ENCODE data around the gene DDX27.
"Not testable (repeated sequence)": the region's sequence is repeated elsewhere in the genome, so short reads cannot be mapped to it uniquely, and the experiment has no call there.

Gene DDX27, protein sequence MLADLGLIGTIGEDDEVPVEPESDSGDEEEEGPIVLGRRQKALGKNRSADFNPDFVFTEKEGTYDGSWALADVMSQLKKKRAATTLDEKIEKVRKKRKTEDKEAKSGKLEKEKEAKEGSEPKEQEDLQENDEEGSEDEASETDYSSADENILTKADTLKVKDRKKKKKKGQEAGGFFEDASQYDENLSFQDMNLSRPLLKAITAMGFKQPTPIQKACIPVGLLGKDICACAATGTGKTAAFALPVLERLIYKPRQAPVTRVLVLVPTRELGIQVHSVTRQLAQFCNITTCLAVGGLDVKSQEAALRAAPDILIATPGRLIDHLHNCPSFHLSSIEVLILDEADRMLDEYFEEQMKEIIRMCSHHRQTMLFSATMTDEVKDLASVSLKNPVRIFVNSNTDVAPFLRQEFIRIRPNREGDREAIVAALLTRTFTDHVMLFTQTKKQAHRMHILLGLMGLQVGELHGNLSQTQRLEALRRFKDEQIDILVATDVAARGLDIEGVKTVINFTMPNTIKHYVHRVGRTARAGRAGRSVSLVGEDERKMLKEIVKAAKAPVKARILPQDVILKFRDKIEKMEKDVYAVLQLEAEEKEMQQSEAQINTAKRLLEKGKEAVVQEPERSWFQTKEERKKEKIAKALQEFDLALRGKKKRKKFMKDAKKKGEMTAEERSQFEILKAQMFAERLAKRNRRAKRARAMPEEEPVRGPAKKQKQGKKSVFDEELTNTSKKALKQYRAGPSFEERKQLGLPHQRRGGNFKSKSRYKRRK

GRCh38 chr20:49219091-49219923, at the start of gene DDX27:
Gene DDX27 (plus strand): TSS chr20:49219416. CDS start chr20:49219449, 33 bp downstream.
- DNase-seq (ENCODE audit: low read depth in 2 of 2) = peak; percentile 91 to 92

DNA sequence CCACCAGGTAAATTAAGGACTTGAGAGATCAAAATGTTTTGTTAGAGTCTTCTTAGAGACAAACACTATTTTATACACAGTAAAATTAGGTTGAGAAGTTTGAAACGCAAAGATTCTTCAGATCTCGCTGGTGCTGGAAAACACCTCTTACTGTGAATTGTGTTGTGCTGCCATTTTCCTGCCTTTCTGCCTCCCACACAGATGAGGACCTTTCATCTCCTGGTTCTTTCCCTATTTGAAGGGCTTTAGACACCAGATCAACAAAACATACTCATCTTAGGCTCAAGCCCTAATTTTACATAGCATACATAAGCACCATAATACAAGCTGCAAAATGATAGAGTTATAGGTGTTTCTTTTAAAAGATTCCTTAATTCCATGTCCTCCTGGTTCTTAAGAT, 49.7 kb upstream of the DDX27 start:
- DNase-seq (ENCODE audit: low read depth in 2 of 2) = no peak

DNA sequence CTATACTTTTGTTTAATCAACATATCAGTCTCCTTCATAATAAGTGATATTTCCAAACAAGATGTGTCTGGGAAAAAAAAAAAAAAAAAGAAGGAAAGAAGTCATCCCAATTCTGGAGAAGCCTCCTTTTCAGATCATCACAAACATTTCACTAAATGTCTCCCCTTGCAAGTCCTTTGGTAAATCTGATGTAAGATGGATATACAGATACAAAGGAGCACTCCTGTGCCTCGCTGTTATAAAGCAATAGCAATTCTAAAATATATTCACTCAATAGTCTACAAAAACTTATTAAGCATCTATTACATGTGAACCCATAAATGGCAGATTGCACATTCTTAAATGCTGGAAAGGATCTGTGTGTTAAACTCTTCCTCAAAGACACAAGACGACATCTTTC, 48.5 kb upstream of the DDX27 start:
- no peak for DNase-seq (ENCODE audit: low read depth in 2 of 2)

DNA sequence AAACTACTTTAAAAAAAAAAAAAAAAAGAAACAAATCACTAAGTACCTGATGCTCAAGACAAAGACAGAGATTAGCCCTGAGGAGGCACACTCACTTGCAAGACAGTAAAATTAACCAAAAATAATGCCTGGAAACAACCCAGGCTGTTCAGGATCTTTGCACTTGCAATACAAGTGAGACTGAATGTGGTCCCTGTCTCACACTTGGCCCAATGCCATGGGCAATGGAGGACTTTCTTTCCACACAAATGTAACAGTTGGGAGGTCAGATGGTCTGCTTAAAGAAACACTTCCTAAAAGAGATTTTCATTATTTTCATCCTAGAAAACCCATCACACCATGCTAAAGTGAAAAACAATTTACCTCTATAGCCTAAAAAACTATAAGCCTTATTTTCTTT, 47.3 kb upstream of the DDX27 start:
- DNase-seq (ENCODE audit: low read depth in 2 of 2) = no peak

DNA sequence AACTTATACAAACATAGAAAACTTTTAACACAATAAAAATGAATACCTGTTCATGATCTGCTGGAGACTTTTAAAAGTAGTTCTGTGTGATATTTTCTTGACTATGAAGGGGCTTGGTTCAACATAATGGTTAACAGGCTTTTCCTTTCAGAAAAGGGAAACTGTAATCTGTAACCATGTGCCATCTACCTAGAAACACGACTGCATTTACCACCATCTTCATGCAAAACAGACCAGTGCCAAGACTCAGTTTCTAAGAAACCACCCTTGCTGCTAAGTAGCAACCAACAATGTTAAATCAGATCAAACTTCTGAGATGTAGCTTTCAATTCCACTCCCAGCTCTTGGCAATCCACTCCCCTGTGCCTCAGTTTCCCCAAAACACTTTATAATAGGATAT, 46.8 kb upstream of the DDX27 start:
- DNase-seq (ENCODE audit: low read depth in 2 of 2) = no peak

GRCh38 chr20:49174183-49174582, 45.0 kb upstream of the DDX27 start:
- no peak for DNase-seq (ENCODE audit: low read depth in 2 of 2)

DNA sequence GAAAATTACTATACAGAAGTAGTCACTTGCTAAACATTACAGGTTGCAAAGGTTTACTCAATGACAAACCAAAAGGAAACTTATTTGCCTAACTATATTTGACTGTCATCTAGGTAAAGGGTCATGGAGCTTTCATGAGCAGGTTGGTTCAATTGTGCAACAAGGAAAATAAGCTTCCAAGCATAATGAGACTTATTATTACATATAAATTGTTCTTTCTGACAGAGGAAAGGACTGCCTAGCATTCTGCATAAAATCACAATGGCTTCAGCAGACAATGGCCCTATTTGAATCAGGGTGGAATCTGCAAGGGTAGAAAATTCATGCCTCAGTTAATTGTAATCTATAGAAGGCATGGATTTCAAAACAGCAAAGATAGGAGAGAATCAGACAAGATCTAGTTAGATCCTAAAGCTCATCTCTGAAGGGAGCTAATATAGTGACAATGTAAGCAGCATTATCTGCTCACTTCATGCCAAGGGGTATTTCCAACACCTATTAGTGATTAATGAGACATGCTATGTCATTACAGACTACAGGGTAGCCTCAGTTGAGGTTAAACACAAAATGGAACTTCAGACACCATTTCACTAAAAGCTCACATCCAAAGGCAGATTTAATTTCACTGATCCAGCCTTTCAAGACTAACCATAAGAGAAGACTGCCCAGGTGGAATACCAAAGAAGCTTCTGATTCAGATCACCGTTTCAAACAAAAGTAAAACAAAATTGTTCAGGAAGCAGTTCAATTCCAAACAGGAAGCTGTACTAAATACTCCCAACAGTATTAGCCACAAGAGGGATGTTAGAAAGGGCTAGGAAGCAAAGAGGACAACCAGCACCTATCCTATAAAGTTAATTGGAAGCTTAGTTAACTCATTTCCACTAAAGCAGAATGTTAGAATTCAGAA, 39.6 kb upstream of the DDX27 start:
- no peak for DNase-seq (ENCODE audit: low read depth in 2 of 2)

DNA sequence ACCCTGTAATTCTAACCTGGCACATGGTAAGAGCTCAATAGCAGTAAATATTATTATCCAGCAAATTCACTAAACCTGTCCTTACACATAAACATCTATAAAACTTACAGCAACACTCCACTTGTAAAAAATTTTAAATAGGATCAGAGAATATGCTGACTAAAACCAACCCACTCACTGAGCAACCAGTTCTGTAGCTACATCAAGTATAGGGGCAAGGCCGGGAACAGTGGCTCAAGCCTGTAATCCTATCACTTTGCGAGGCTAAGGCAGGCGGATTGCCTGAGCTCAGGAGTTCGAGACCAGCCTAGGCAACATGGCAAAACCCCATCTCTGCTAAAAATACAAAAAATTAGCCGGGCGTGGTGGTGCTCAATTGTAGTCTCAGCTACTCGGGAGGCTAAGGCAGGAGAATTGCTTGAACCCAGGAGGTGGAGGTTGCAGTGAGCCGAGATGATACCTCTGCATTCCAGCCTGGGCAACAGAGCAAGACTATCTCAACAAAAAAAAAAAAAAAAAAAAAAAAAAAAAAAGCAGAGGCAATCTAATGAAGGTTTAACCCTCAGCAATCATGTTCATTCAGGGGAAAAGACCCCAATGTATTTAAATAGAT, 37.8 kb upstream of the DDX27 start:
- no peak for DNase-seq (ENCODE audit: low read depth in 2 of 2)

- DNase-seq (ENCODE audit: low read depth in 2 of 2) = no peak
Measured at GRCh38 chr20:49183444-49183843, 35.8 kb upstream of the DDX27 start.

DNA sequence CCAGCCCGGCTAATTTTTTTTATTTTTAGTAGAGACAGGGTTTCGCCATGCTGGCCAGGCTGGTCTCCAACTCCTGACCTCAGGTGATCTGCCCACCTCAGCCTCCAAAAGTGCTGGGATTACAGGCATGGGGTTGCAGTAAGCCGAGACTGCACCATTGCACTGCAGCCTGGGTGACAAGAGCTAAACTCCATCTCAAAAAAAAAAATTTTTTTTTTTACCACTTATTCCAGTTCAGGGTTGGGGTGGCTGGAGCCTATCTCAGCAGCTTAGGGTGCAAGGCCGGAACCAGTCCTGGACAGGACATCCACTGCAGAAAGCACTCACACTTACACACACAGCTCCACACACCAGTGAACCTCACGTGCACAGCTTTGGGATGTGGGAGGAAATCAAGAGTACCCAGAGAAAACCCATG, 35.1 kb upstream of the DDX27 start:
- DNase-seq (ENCODE audit: low read depth in 2 of 2) = not testable (repeated sequence)

GRCh38 chr20:49184691-49185070, 34.5 kb upstream of the DDX27 start:
- DNase-seq (ENCODE audit: low read depth in 2 of 2) = no peak

GRCh38 chr20:49185071-49185761, 34.0 kb upstream of the DDX27 start:
- DNase-seq (ENCODE audit: low read depth in 2 of 2) = no peak

GRCh38 chr20:49186535-49187329, 32.5 kb upstream of the DDX27 start:
- DNase-seq (ENCODE audit: low read depth in 2 of 2) = peak; percentile 35 to 46

- DNase-seq (ENCODE audit: low read depth in 2 of 2) = no peak
Measured at GRCh38 chr20:49187330-49187850, 31.8 kb upstream of the DDX27 start.

- DNase-seq (ENCODE audit: low read depth in 2 of 2) = peak; percentile 82 to 88
Measured at GRCh38 chr20:49187851-49188641, 31.2 kb upstream of the DDX27 start, which contains the start of gene STAU1. Gene STAU1 (minus strand): TSS chr20:49188334. CDS start chr20:49166201, 22,133 bp downstream.

DNA sequence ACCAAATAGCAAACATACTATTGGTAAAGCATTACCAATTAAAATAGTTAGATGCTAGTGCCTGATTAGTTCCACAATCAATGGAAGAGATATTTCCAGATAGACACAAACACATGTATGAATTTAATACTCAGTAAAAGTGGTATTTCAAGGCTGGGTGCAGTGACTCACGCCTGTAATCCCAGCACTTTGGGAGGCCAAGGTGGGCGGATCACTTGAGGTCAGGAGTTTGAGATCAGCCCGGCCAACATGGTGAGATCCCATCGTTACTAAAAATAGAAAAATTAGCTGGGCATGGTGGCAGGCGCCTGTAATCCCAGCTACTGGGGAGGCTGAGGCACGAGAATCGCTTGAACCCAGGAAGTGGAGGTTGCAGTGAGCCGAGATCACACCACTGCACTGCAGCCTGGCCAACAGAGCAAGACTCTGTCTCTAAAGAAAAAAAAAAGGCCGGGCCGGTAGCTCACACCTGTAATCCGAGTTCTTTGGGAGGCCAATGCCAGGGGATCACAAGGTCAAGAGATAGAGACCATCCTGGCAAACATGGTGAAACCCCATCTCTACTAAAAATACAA, 26.2 kb upstream of the DDX27 start:
- not testable (repeated sequence) for DNase-seq (ENCODE audit: low read depth in 2 of 2)

DNA sequence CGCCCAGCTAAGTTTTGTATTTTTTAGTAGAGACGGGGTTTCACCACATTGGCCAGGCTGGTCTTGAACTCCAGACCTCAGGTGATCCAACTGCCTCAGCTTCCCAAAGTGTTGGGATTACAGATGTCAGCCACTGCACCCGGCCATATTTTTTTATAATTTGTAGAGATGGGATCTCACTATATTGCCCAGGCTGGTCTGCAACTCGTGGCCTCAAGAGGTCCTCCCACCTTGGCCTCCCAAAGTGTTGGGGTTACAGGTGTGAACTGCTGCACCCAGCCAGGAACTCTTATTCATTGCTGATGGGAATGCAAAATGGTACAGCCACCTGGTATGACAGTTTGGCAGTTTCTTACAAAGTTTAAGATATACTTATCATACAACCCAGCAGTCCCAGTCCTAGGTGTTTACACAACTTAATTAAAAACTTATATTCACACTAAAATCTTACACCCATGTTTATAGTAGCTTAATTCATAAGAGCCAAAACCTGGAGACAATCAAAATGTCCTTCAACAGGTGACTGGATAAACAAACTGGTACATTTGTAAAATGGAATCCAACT, 19.4 kb upstream of the DDX27 start:
- DNase-seq (ENCODE audit: low read depth in 2 of 2) = no peak
